Liver (tissue), 9 donors: ENCODE measurements around the gene RAB3B. TPM values are rescaled to one million over a fixed set of nuclear protein-coding genes. Genes with fewer than 3 reads are reported as not detected.

Source experiments
- DNase-seq: peaks from one replicate; pipeline ENCODE4 v3.0.0-alpha.2; 2017; ENCODE audit warnings: low spot score
- H3K27ac ChIP-seq, 2 donors: one replicate each; pipeline ENCODE4 v1.7.0; 2013; ENCODE audit warnings: inconsistent platforms in 2 of 2, low read length in 2 of 2, control low read depth in 1 of 2, low read depth in 1 of 2, mild to moderate bottlenecking in 1 of 2
- H3K27me3 ChIP-seq, 4 donors: one replicate each; pipeline versions ENCODE4 v1.6.1 to v1.7.0; 2013; ENCODE audit warnings: low read length in 3 of 4, inconsistent platforms in 1 of 4, mild to moderate bottlenecking in 1 of 4, moderate library complexity in 1 of 4; ENCODE audit not compliant: control insufficient read depth in 4 of 4, insufficient read depth in 4 of 4
- H3K36me3 ChIP-seq, 4 donors: one replicate each; pipeline versions ENCODE4 v1.6.1 to v1.7.0; 2013; ENCODE audit warnings: low read length in 3 of 4, mild to moderate bottlenecking in 3 of 4, low read depth in 1 of 4, moderate library complexity in 1 of 4; ENCODE audit not compliant: control insufficient read depth in 4 of 4, insufficient read depth in 3 of 4
- H3K4me1 ChIP-seq, 4 donors: one replicate each; pipeline versions ENCODE4 v1.6.1 to v1.7.0; 2013; ENCODE audit warnings: low read length in 3 of 4, mild to moderate bottlenecking in 3 of 4, moderate library complexity in 1 of 4; ENCODE audit not compliant: control insufficient read depth in 4 of 4, insufficient read depth in 4 of 4
- H3K4me3 ChIP-seq, 3 donors: one replicate each; pipeline versions ENCODE4 v1.6.1 to v1.7.0; 2013; ENCODE audit warnings: low read length in 3 of 3, control low read depth in 1 of 3, low read depth in 1 of 3, mild to moderate bottlenecking in 1 of 3
- H3K9ac ChIP-seq, 2 donors: one replicate each; pipeline ENCODE4 v1.7.0; 2013; ENCODE audit warnings: low read length in 2 of 2, mild to moderate bottlenecking in 2 of 2, moderate library complexity in 2 of 2, control low read depth in 1 of 2, low read depth in 1 of 2
- H3K9me3 ChIP-seq, 4 donors: one replicate each; pipeline versions ENCODE4 v1.6.1 to v1.7.0; 2013; ENCODE audit warnings: low read length in 3 of 4; ENCODE audit not compliant: control insufficient read depth in 4 of 4
- EGR1 ChIP-seq, 2 donors: IDR thresholded peaks; 2 replicates each; pipeline ENCODE4 v1.6.1; 2016 to 2018; ENCODE audit warnings: antibody characterized with exemption in 2 of 2, low read depth in 2 of 2
- FOXA1 ChIP-seq: IDR thresholded peaks from 2 replicates; pipeline ENCODE4 v1.6.1; 2016; ENCODE audit warnings: antibody characterized with exemption
- FOXA2 ChIP-seq: IDR thresholded peaks from 2 replicates; pipeline ENCODE4 v1.6.1; 2016; ENCODE audit warnings: antibody characterized with exemption
- GABPA ChIP-seq, 2 donors: IDR thresholded peaks in 1 of 2; conservative IDR thresholded peaks in 1 of 2; 2 replicates each; pipeline ENCODE4 v1.6.1; 2016; ENCODE audit warnings: antibody characterized with exemption in 2 of 2, mild to moderate bottlenecking in 1 of 2, moderate library complexity in 1 of 2
- HNF4A ChIP-seq, 2 donors: conservative IDR thresholded peaks; 2 replicates each; pipeline ENCODE4 v1.6.1; 2016; ENCODE audit warnings: antibody characterized with exemption in 2 of 2, mild to moderate bottlenecking in 2 of 2
- HNF4G ChIP-seq: IDR thresholded peaks from 2 replicates; pipeline ENCODE4 v1.6.1; 2016; ENCODE audit warnings: antibody characterized with exemption
- JUND ChIP-seq, 2 donors: IDR thresholded peaks; 2 replicates each; pipeline ENCODE4 v1.6.1; 2016; ENCODE audit warnings: antibody characterized with exemption in 2 of 2
- NR2F2 ChIP-seq: IDR thresholded peaks from 2 replicates; pipeline ENCODE4 v1.6.1; 2016; ENCODE audit warnings: antibody characterized with exemption
- REST ChIP-seq: IDR thresholded peaks from 2 replicates; pipeline ENCODE4 v1.6.1; 2016; ENCODE audit warnings: antibody characterized with exemption, mild to moderate bottlenecking
- RXRA ChIP-seq, 2 donors: IDR thresholded peaks; 2 replicates each; pipeline ENCODE4 v1.6.1; 2017 to 2018; ENCODE audit warnings: antibody characterized with exemption in 2 of 2, mild to moderate bottlenecking in 1 of 2
- SP1 ChIP-seq: IDR thresholded peaks from 2 replicates; pipeline ENCODE4 v1.6.1; 2018; ENCODE audit warnings: antibody characterized with exemption, mild to moderate bottlenecking
- TAF1 ChIP-seq: conservative IDR thresholded peaks from 2 replicates; pipeline ENCODE4 v1.6.1; 2016; ENCODE audit warnings: antibody characterized with exemption, mild to moderate bottlenecking
- YY1 ChIP-seq: IDR thresholded peaks from 2 replicates; pipeline ENCODE4 v1.6.1; 2016; ENCODE audit warnings: antibody characterized with exemption, mild to moderate bottlenecking
- ZBTB33 ChIP-seq: IDR thresholded peaks from 2 replicates; pipeline ENCODE4 v1.6.1; 2016; ENCODE audit warnings: antibody characterized with exemption
- WGBS: extraction: QIAGEN DNeasy Blood & Tissue Kit; methylation state at CpG from one replicate; pipeline ENCODE4 v1.1.7; 2013; 5-methylcytosine and 5-hydroxymethylcytosine counted together
- polyA plus RNA-seq, 2 donors: library from polyadenylated mRNA; stranded (reverse) in 1 of 2; unstranded in 1 of 2; fragments of 200-250 nt in 1 of 2; fragments of >200 nt in 1 of 2; fragmentation: Nextera tagmentation in 1 of 2; extraction: Ambion mirVana in 1 of 2; gene quantifications; one replicate each; pipeline versions ENCODE4 v1.2.1 to v1.2.3, GENCODE V29; 2013 to 2015
- total RNA-seq, 2 donors: library from RNA; depleted of rRNA; stranded (reverse); fragments of >200 nt; gene quantifications; one replicate each; pipeline ENCODE4 v1.2.3, GENCODE V29; 2014
- TF ChIP-seq, protein P1 (sequence below): IDR thresholded peaks from 2 replicates; pipeline ENCODE4 v1.6.1; 2016; ENCODE audit warnings: antibody characterized with exemption
- donor health status: healthy.
- donor health status: healthy.
- donor health status: healthy.
- donor health status: healthy.
- donor health status: healthy.

Gene RAB3B
- total and polyA plus RNA-seq, 4 donors = 0.17 to 5.4 (median 0.32) TPM

- Histone ChIP-seq H3K4me3 (no peak overlapping the region), H3K27me3 (no peaks in the 10 kb centered on the region)
- WGBS = 75% methylated on average over 7 of the region's 7 CpGs
These were observed 32.9 kb downstream of the RAB3B start for GRCh38 chr1:51957618-51958017.

GRCh38 chr1:51956528-51957509 is 33.7 kb downstream of the RAB3B start:
- no peak for DNase-seq
- H3K9me3 ChIP-seq = no peaks in the 10 kb centered on the region
- H3K4me3 ChIP-seq = no peak overlapping the region
- WGBS = 64% methylated on average over 8 of the region's 8 CpGs
- H3K36me3 ChIP-seq = no peaks in the 10 kb centered on the region
- H3K4me1 ChIP-seq = no peaks in the 10 kb centered on the region
- no peaks in the 10 kb centered on the region for H3K27me3 ChIP-seq
- H3K9ac ChIP-seq = no peak overlapping the region
- no peak overlapping the region for H3K27ac ChIP-seq
- TF ChIP-seq YY1 (no peak), FOXA2 (no peak), EGR1 (IDR thresholded peaks at IDR 0.05; ENCODE audit: low read depth in 2 of 2) (no peak), HNF4A (conservative IDR thresholded peaks at IDR 0.05) (no peak), FOXA1 (no peak), HNF4G (no peak), REST (no peak), GABPA (IDR thresholded peaks at IDR 0.05 in 1 of 2, conservative IDR thresholded peaks at IDR 0.05 in 1 of 2) (no peak), TAF1 (no peak), JUND (IDR thresholded peaks at IDR 0.05) (no peak)
- TF ChIP-seq, protein P1, sequence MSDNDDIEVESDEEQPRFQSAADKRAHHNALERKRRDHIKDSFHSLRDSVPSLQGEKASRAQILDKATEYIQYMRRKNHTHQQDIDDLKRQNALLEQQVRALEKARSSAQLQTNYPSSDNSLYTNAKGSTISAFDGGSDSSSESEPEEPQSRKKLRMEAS = no peak

More at GRCh38 chr1:51957618-51958017, 32.9 kb downstream of the RAB3B start:
- no peaks in the 10 kb centered on the region for H3K9me3 ChIP-seq
- DNase-seq = no peak
- H3K9ac ChIP-seq = no peak overlapping the region
- no peak for TF ChIP-seq HNF4A (conservative IDR thresholded peaks at IDR 0.05)
- TF ChIP-seq, protein P1 = no peak
- no peak for TF ChIP-seq YY1
- no peak for TF ChIP-seq FOXA1
- no peak for TF ChIP-seq NR2F2
- no peak for TF ChIP-seq JUND (IDR thresholded peaks at IDR 0.05)
- no peak for TF ChIP-seq FOXA2
- TF ChIP-seq EGR1 (IDR thresholded peaks at IDR 0.05; ENCODE audit: low read depth in 2 of 2) = no peak
- TF ChIP-seq SP1 = no peak
- no peak for TF ChIP-seq ZBTB33
- TF ChIP-seq HNF4G = no peak
- no peak for TF ChIP-seq RXRA (IDR thresholded peaks at IDR 0.05)
- H3K36me3 ChIP-seq = no peaks in the 10 kb centered on the region
- H3K27ac ChIP-seq = no peak overlapping the region
- H3K4me1 ChIP-seq = no peaks in the 10 kb centered on the region
